CD14-positive monocyte (primary cell): Measurements from ENCODE around the gene GFOD1. TPM values are rescaled to one million over a fixed set of nuclear protein-coding genes. Genes with fewer than 3 reads are reported as not detected.

Experiments used
- DNase-seq, 3 donors: peaks; one replicate each; pipeline ENCODE4 v3.0.0-alpha.2; 2011 to 2022
- H2AFZ ChIP-seq: 2 replicates; pipeline ENCODE4 v1.6.0; 2012; ENCODE audit warnings: mild to moderate bottlenecking, low read depth, low read length, inconsistent platforms; ENCODE audit not compliant: insufficient read depth, poor library complexity, severe bottlenecking
- H3K27ac ChIP-seq, 2 donors: 1 replicate in 1 of 2; 2 replicates in 1 of 2; pipeline ENCODE4 v1.5.1; 2012 to 2013; ENCODE audit warnings: low read length in 2 of 2, control low read depth in 1 of 2, inconsistent platforms in 1 of 2, low read depth in 1 of 2, mild to moderate bottlenecking in 1 of 2
- H3K27me3 ChIP-seq, 2 donors: one replicate each; pipeline versions ENCODE4 v1.6.0 to v1.6.1; 2011 to 2013; ENCODE audit warnings: low read length in 2 of 2; ENCODE audit not compliant: control insufficient read depth in 2 of 2, insufficient read depth in 2 of 2
- H3K36me3 ChIP-seq, 2 donors: replicated peaks in 1 of 2; 1 replicate in 1 of 2; 2 replicates in 1 of 2; pipeline versions ENCODE4 v1.5.1 to v1.6.1; 2012 to 2013; ENCODE audit warnings: low read length in 2 of 2, control low read depth in 1 of 2, inconsistent platforms in 1 of 2, mild to moderate bottlenecking in 1 of 2; ENCODE audit not compliant: insufficient read depth in 2 of 2, control insufficient read depth in 1 of 2
- H3K4me1 ChIP-seq, 2 donors: 1 replicate in 1 of 2; 2 replicates in 1 of 2; pipeline versions ENCODE4 v1.5.1 to v1.6.1; 2012 to 2013; ENCODE audit warnings: low read length in 2 of 2, control low read depth in 1 of 2, inconsistent platforms in 1 of 2, mild to moderate bottlenecking in 1 of 2, moderate library complexity in 1 of 2; ENCODE audit not compliant: insufficient read depth in 2 of 2, control insufficient read depth in 1 of 2
- H3K4me2 ChIP-seq: replicated peaks from 2 replicates; pipeline ENCODE3; 2012; ENCODE audit warnings: low read length, moderate library complexity, mild to moderate bottlenecking; ENCODE audit not compliant: poor library complexity, severe bottlenecking; ENCODE audit errors: extremely low read depth
- H3K4me3 ChIP-seq, 3 experiments: fragments of 200-600 bp in 1 of 3; sonication (generic) in 1 of 3; replicated peaks in 1 of 3; 1 replicate in 2 of 3; 2 replicates in 1 of 3; pipeline ENCODE4 v1.5.1; 2011 to 2013; ENCODE audit warnings: low read length in 3 of 3, mild to moderate bottlenecking in 3 of 3, control low read depth in 2 of 3, low read depth in 2 of 3, inconsistent platforms in 1 of 3, moderate library complexity in 1 of 3
- H3K79me2 ChIP-seq: 2 replicates; pipeline ENCODE4 v1.6.0; 2012; ENCODE audit warnings: mild to moderate bottlenecking, control low read depth, inconsistent platforms, low read length, moderate library complexity; ENCODE audit not compliant: insufficient read depth
- H3K9ac ChIP-seq: 2 replicates; pipeline ENCODE4 v1.6.0; 2017; ENCODE audit warnings: low read length, mild to moderate bottlenecking; ENCODE audit not compliant: insufficient read depth, poor library complexity, severe bottlenecking
- H3K9me3 ChIP-seq, 2 donors: replicated peaks in 1 of 2; 1 replicate in 1 of 2; 2 replicates in 1 of 2; pipeline versions ENCODE4 v1.5.1 to v1.6.1; 2012 to 2013; ENCODE audit warnings: low read length in 2 of 2, control low read depth in 1 of 2; ENCODE audit not compliant: control insufficient read depth in 1 of 2, insufficient read depth in 1 of 2
- H4K20me1 ChIP-seq: 2 replicates; pipeline ENCODE4 v1.6.0; 2012; ENCODE audit warnings: mild to moderate bottlenecking, low read length, control low read depth, moderate library complexity; ENCODE audit not compliant: insufficient read depth
- H3K27ac Mint-ChIP-seq, 7 donors: one replicate each; pipeline ENCODE4 v1.8.0; 2020; ENCODE audit warnings: mild to moderate bottlenecking in 7 of 7, mixed read lengths in 7 of 7, moderate library complexity in 6 of 7, inconsistent platforms in 2 of 7
- H3K27me3 Mint-ChIP-seq, 3 donors: one replicate each; pipeline ENCODE4 v1.8.0; 2021 to 2022; ENCODE audit warnings: low read depth in 3 of 3, mild to moderate bottlenecking in 3 of 3, mixed read lengths in 3 of 3, moderate library complexity in 3 of 3, inconsistent platforms in 1 of 3
- H3K36me3 Mint-ChIP-seq, 2 donors: one replicate each; pipeline ENCODE4 v1.8.0; 2020; ENCODE audit warnings: mixed read lengths in 2 of 2, inconsistent platforms in 1 of 2, mild to moderate bottlenecking in 1 of 2
- H3K4me1 Mint-ChIP-seq: one replicate; pipeline ENCODE4 v1.8.0; 2020; ENCODE audit warnings: mild to moderate bottlenecking, mixed read lengths
- H3K4me3 Mint-ChIP-seq, 2 donors: one replicate each; pipeline ENCODE4 v1.8.0; 2020; ENCODE audit warnings: mild to moderate bottlenecking in 2 of 2, mixed read lengths in 2 of 2, moderate library complexity in 1 of 2
- H3K9me3 Mint-ChIP-seq, 7 donors: one replicate each; pipeline ENCODE4 v1.8.0; 2020 to 2022; ENCODE audit warnings: mixed read lengths in 7 of 7, mild to moderate bottlenecking in 6 of 7, moderate library complexity in 6 of 7, inconsistent platforms in 2 of 7
- CTCF ChIP-seq: fragments of 200-600 bp; IDR thresholded peaks from one replicate; pipeline ENCODE4 v1.8.0; 2022; ENCODE audit warnings: antibody characterized with exemption, mild to moderate bottlenecking
- WGBS: methylation state at CpG from one replicate; pipeline ENCODE4 v1.1.5; 2013; ENCODE audit warnings: missing lambda C conversion rate; ENCODE audit not compliant: insufficient coverage; 5-methylcytosine and 5-hydroxymethylcytosine counted together
- intact Hi-C, 2 donors: fragments of 100-400 bp; cut with micrococcal nuclease; formaldehyde crosslinking; loops; one replicate each; pipeline versions ENCODE4 v1.15.0 to v1.15.1; 2023
- polyA plus RNA-seq, 3 donors: library from polyadenylated mRNA; depleted of rRNA in 1 of 3; unstranded in 2 of 3; stranded (reverse) in 1 of 3; fragments of 300-500 nt in 2 of 3; fragments of >200 nt in 1 of 3; fragmentation: Illumina TruSeq in 2 of 3; gene quantifications; 1 replicate in 2 of 3; 2 replicates in 1 of 3; pipeline ENCODE4 v1.2.3, GENCODE V29; 2012 to 2021

GFOD1 gene
- polyA plus RNA-seq, 3 donors, result 2.4 to 8.7 (median 2.4) TPM

GRCh38 chr6:13536796-13537526 lies 49.6 kb upstream of the GFOD1 start:
- no peak overlapping the region for H3K4me2 ChIP-seq
- no peaks in the 10 kb centered on the region for H3K36me3 Mint-ChIP-seq

GRCh38 chr6:13535306-13535705 lies 47.9 kb upstream of the GFOD1 start:
- H3K4me1 ChIP-seq, result no peaks in the 10 kb centered on the region
- no peak overlapping the region for H3K27ac ChIP-seq
- no peak for TF ChIP-seq CTCF
- no peak overlapping the region for H3K4me3 Mint-ChIP-seq
- no peak overlapping the region for H2AFZ ChIP-seq
- no peaks in the 10 kb centered on the region for H3K9me3 ChIP-seq
- DNase-seq, result no peak
- H3K4me2 ChIP-seq, result no peak overlapping the region
- H3K4me3 ChIP-seq, result no peak overlapping the region
- WGBS, result no CpG with 5 or more reads among the region's 3 CpGs
- intact Hi-C loops, result loop anchor here in 1 of 2 donors (5.0 kb wide), 1 partner anchor 198 kb away; no protein-coding TSS in a partner anchor
- H3K27me3 Mint-ChIP-seq, result peaks cover 0 to 6% (median 1%) of the 10 kb centered on the region in 3 donors
- no peaks in the 10 kb centered on the region for H3K79me2 ChIP-seq
- no peaks in the 10 kb centered on the region for H3K4me1 Mint-ChIP-seq
- no peaks in the 10 kb centered on the region for H4K20me1 ChIP-seq
- no peaks in the 10 kb centered on the region for H3K36me3 Mint-ChIP-seq
- no peaks in the 10 kb centered on the region for H3K27me3 ChIP-seq
- no peak overlapping the region for H3K27ac Mint-ChIP-seq
- H3K9ac ChIP-seq, result no peak overlapping the region
- H3K36me3 ChIP-seq, result no peaks in the 10 kb centered on the region
- H3K9me3 Mint-ChIP-seq, result no peaks in the 10 kb centered on the region

More at GRCh38 chr6:13536796-13537526, 49.6 kb upstream of the GFOD1 start:
- Mint-ChIP-seq H3K27ac (no peak overlapping the region), H3K4me3 (no peak overlapping the region), H3K27me3 (peaks cover 0 to 6% (median 3%) of the 10 kb centered on the region in 3 donors), H3K4me1 (no peaks in the 10 kb centered on the region), H3K9me3 (peaks cover 0 to 4% (median 2%) of the 10 kb centered on the region in 7 donors)
- Histone ChIP-seq H3K27ac (no peak overlapping the region), H3K4me3 (no peak overlapping the region), H3K9ac (no peak overlapping the region), H4K20me1 (no peaks in the 10 kb centered on the region), H3K36me3 (no peaks in the 10 kb centered on the region), H3K9me3 (peaks cover 0 to 2% of the 10 kb centered on the region in 2 donors), H2AFZ (no peak overlapping the region), H3K4me1 (no peaks in the 10 kb centered on the region), H3K79me2 (no peaks in the 10 kb centered on the region), H3K27me3 (no peaks in the 10 kb centered on the region)
- no peak for DNase-seq
- TF ChIP-seq CTCF, result no peak
- no CpG with 5 or more reads among the region's 4 CpGs for WGBS
- intact Hi-C loops, result loop anchor here in 1 of 2 donors (5.0 kb wide), 1 partner anchor 200 kb away; no protein-coding TSS in a partner anchor
